RWPE2 (cell line): ENCODE measurements around the gene USP35.

Experiments used
- ATAC-seq: fragments of 200-7000 bp; cut with Tn5 transposase; 3 replicates; pipeline ENCODE4 v1.9.1; 2021; ENCODE audit warnings: low read depth
- DNase-seq: peaks from one replicate; pipeline ENCODE4 v3.0.0-alpha.2; 2020; ENCODE audit warnings: low spot score
- H3K27ac ChIP-seq: fragments of 450-650 bp; 2 replicates; pipeline ENCODE4 v1.5.1; 2017; ENCODE audit warnings: mild to moderate bottlenecking; ENCODE audit not compliant: poor library complexity, severe bottlenecking
- H3K27me3 ChIP-seq: fragments of 250-450 bp; sonication (Bioruptor Pico); 2 replicates; pipeline ENCODE4 v1.5.1; 2021; ENCODE audit warnings: mild to moderate bottlenecking, moderate library complexity; ENCODE audit not compliant: insufficient read depth, poor library complexity, severe bottlenecking
- H3K36me3 ChIP-seq: fragments of 250-450 bp; sonication (Bioruptor Pico); 2 replicates; pipeline ENCODE4 v1.5.1; 2020; ENCODE audit warnings: low read depth, mild to moderate bottlenecking, moderate library complexity
- H3K4me1 ChIP-seq: fragments of 250-450 bp; sonication (Bioruptor Pico); 2 replicates; pipeline ENCODE4 v1.5.1; 2021; ENCODE audit warnings: mild to moderate bottlenecking, moderate library complexity; ENCODE audit not compliant: insufficient read depth, poor library complexity, severe bottlenecking
- H3K4me3 ChIP-seq: fragments of 250-450 bp; sonication (Bioruptor Pico); 2 replicates; pipeline ENCODE4 v1.5.1; 2021; ENCODE audit warnings: mild to moderate bottlenecking, moderate library complexity; ENCODE audit not compliant: severe bottlenecking
- H3K9me3 ChIP-seq: fragments of 250-450 bp; sonication (Bioruptor Pico); 2 replicates; pipeline ENCODE4 v1.5.1; 2021; ENCODE audit warnings: mild to moderate bottlenecking, moderate library complexity; ENCODE audit not compliant: severe bottlenecking
- CTCF ChIP-seq: fragments of 450-650 bp; IDR thresholded peaks from one replicate; pipeline ENCODE4 v1.5.1; 2017; ENCODE audit warnings: mild to moderate bottlenecking, moderate library complexity; ENCODE audit not compliant: poor library complexity, severe bottlenecking

The USP35 gene

GRCh38 chr11:78177216-78177615 lies 11.5 kb upstream of the USP35 start:
- Histone ChIP-seq H3K9me3 (no peaks in the 10 kb centered on the region), H3K4me1 (peaks cover 13% of the 10 kb centered on the region), H3K27me3 (no peaks in the 10 kb centered on the region), H3K4me3 (no peak overlapping the region), H3K27ac (no peak overlapping the region), H3K36me3 (0 out of 2 replicates have a peak, but pooled peaks cover 2% of the 10 kb centered on the region)
- DNase-seq (peak; percentile 42), ATAC-seq (no peak)
- TF ChIP-seq CTCF: no peak

DNA sequence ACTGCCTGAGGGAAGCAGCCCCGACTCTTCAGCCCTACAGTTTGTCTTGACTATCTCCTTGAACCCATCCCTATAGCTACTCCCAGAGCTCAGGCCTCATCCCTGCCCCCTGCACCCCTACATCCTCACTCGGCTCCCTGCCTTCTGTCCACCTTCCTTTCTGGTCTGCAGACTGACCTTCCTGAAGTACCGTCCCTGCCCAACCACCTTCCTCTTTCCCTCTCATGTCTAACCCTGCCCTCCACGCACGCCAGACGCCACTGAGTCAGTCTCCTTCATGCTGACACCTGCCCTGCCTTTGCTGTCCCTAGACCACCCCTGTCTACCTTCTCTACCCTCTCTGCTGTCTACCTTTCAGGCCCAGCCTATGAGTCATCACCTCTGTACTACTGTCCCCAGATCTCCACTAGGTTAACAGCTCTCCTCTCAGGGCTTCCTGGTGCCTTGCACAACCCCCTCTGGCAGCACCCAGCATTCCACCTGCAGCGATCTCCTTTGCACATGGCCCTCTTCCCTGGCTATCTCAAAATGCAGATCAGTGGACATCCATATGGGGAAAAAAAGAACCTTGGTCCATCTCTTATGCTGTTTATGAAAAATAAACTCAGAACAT lies 9.2 kb upstream of the USP35 start:
- Histone ChIP-seq H3K27me3 (no peaks in the 10 kb centered on the region), H3K27ac (no peak overlapping the region), H3K36me3 (0 out of 2 replicates have a peak, but pooled peaks cover 4% of the 10 kb centered on the region), H3K9me3 (no peaks in the 10 kb centered on the region), H3K4me3 (no peak overlapping the region), H3K4me1 (peaks cover 13% of the 10 kb centered on the region)
- peak; percentile 70 for ATAC-seq
- TF ChIP-seq CTCF: no peak
- peak; percentile 26 for DNase-seq

DNA sequence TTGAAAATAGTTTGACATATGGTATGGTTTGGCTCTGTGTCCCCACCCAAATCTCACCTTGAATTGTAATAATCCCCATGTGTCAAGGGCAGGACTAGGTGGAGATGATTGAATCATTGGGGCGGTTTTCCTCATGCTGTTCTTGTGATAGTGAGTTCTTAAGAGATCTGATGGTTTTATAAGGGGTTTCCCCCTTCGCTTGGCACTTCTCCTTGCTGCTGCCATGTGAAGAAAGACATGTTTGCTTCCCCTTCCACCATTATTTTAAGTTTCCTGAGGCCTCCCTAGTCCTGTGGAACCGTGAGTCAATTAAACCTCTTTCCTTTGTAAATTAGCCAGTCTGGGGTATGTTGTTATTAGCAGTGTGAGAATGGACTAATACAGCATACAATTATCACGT lies 8.0 kb upstream of the USP35 start:
- no peak for ATAC-seq
- no peak for TF ChIP-seq CTCF
- Histone ChIP-seq H3K9me3 (no peaks in the 10 kb centered on the region), H3K36me3 (0 out of 2 replicates have a peak, but pooled peaks cover 4% of the 10 kb centered on the region), H3K4me1 (peaks cover 17% of the 10 kb centered on the region), H3K4me3 (no peak overlapping the region), H3K27me3 (no peaks in the 10 kb centered on the region), H3K27ac (peak overlapping the region; percentile 22)
- DNase-seq: no peak

DNA sequence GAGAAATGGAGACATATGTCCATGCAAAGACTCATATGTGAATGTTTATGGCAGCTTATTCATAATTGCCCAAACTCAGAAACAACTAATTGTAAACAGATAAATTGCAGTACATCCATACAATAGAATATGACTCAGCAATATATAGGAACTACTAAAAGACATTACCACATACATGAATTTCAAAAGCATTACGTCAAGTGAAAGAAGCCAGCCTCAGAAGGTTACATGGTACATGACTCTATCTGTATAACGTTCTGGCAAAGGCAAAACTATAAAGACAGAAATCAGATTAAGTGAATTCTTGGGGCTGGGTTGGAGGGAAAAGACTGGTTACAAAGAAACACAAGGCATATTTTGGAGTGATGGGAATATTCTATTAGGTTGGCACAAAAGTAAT lies 7.5 kb upstream of the USP35 start:
- no peak overlapping the region for H3K4me3 ChIP-seq
- no peak for TF ChIP-seq CTCF
- DNase-seq (no peak), ATAC-seq (peak; percentile 59)
- no peaks in the 10 kb centered on the region for H3K27me3 ChIP-seq
- peak overlapping the region; percentile 22 for H3K27ac ChIP-seq
- 0 out of 2 replicates have a peak, but pooled peaks cover 4% of the 10 kb centered on the region for H3K36me3 ChIP-seq
- peaks cover 21% of the 10 kb centered on the region for H3K4me1 ChIP-seq
- H3K9me3 ChIP-seq: no peaks in the 10 kb centered on the region
